Common myeloid progenitor, CD34-positive (primary cell): ENCODE results near the gene ANKRD50.

Source experiments
- CTCF ChIA-PET: fragments of 350-600 bp; sonication (Branson Sonifier 250); formaldehyde crosslinking; loops from one replicate; lab custom pipeline; 2021; ENCODE audit warnings: antibody characterized with exemption; lab: Charles Lee
- POLR2A ChIA-PET: fragments of 350-600 bp; sonication (Branson Sonifier 250); formaldehyde crosslinking; loops from one replicate; lab custom pipeline; 2021; ENCODE audit warnings: antibody characterized with exemption; lab: Charles Lee
- DNase-seq, 3 donors: peaks; one replicate each; pipeline versions ENCODE4 v3.0.0 to v3.0.0-alpha.2; 2013
- H3K27ac ChIP-seq, 2 experiments: 1 replicate in 1 of 2; 2 replicates in 1 of 2; pipeline ENCODE4 v1.7.0; 2013; ENCODE audit warnings: inconsistent platforms in 2 of 2, low read length in 2 of 2, mild to moderate bottlenecking in 2 of 2, low read depth in 1 of 2, moderate library complexity in 1 of 2; ENCODE audit not compliant: severe bottlenecking in 2 of 2, insufficient read depth in 1 of 2, poor library complexity in 1 of 2
- H3K27me3 ChIP-seq, 5 experiments: replicated peaks in 2 of 5; 1 replicate in 3 of 5; 2 replicates in 2 of 5; pipeline versions ENCODE4 v1.6.1 to v1.7.0; 2013; ENCODE audit warnings: low read length in 4 of 5, mild to moderate bottlenecking in 2 of 5, moderate library complexity in 2 of 5, inconsistent platforms in 1 of 5; ENCODE audit not compliant: insufficient read depth in 5 of 5, control insufficient read depth in 4 of 5
- H3K36me3 ChIP-seq, 4 experiments: 1 replicate in 2 of 4; 2 replicates in 2 of 4; pipeline versions ENCODE4 v1.6.1 to v1.7.0; 2013; ENCODE audit warnings: low read length in 3 of 4, control low read depth in 1 of 4, mild to moderate bottlenecking in 1 of 4; ENCODE audit not compliant: control insufficient read depth in 4 of 4, insufficient read depth in 4 of 4
- H3K4me1 ChIP-seq, 4 experiments: 1 replicate in 3 of 4; 2 replicates in 1 of 4; pipeline versions ENCODE4 v1.6.1 to v1.7.1; 2013; ENCODE audit warnings: low read length in 3 of 4, mild to moderate bottlenecking in 3 of 4, control low read depth in 1 of 4, inconsistent platforms in 1 of 4, moderate library complexity in 1 of 4; ENCODE audit not compliant: control insufficient read depth in 4 of 4, insufficient read depth in 4 of 4; ENCODE audit errors: control extremely low read depth in 1 of 4
- H3K4me3 ChIP-seq, 7 experiments: 1 replicate in 4 of 7; 2 replicates in 3 of 7; pipeline versions ENCODE4 v1.5.1 to v1.7.0; 2013; ENCODE audit warnings: mild to moderate bottlenecking in 7 of 7, low read length in 6 of 7, moderate library complexity in 6 of 7, inconsistent platforms in 2 of 7, low read depth in 2 of 7, control low read depth in 1 of 7; ENCODE audit not compliant: insufficient read depth in 4 of 7, control insufficient read depth in 1 of 7; ENCODE audit errors: extremely low read depth in 1 of 7
- H3K9me3 ChIP-seq, 5 experiments: 1 replicate in 4 of 5; 2 replicates in 1 of 5; pipeline versions ENCODE4 v1.6.1 to v1.7.1; 2013; ENCODE audit warnings: low read length in 4 of 5, mild to moderate bottlenecking in 2 of 5, inconsistent platforms in 1 of 5, low read depth in 1 of 5, moderate library complexity in 1 of 5; ENCODE audit not compliant: control insufficient read depth in 4 of 5, insufficient read depth in 2 of 5; ENCODE audit errors: control extremely low read depth in 1 of 5
- WGBS: methylation state at CpG from one replicate; pipeline ENCODE4 v1.1.5; 2013; ENCODE audit not compliant: insufficient coverage; 5-methylcytosine and 5-hydroxymethylcytosine counted together

ANKRD50 gene

GRCh38 chr4:124666496-124666895, 46.0 kb downstream of the ANKRD50 start:
- Histone ChIP-seq H3K27me3 (no peaks in the 10 kb centered on the region), H3K9me3 (no peaks in the 10 kb centered on the region), H3K4me3 (no peak overlapping the region), H3K36me3 (peaks cover 11 to 38% (median 27%) of the 10 kb centered on the region in 4 experiments), H3K4me1 (no peaks in the 10 kb centered on the region), H3K27ac (no peak overlapping the region)
- ChIA-PET POLR2A (no interaction called here), CTCF (no interaction called here)
- WGBS = 100% methylated on average over 2 of the region's 2 CpGs
- DNase-seq = no peak

GRCh38 chr4:124658795-124659194, 53.7 kb downstream of the ANKRD50 start:
- Histone ChIP-seq H3K9me3 (no peaks in the 10 kb centered on the region), H3K27me3 (no peaks in the 10 kb centered on the region), H3K36me3 (no peaks in the 10 kb centered on the region), H3K27ac (no peak overlapping the region), H3K4me3 (no peak overlapping the region), H3K4me1 (no peaks in the 10 kb centered on the region)
- DNase-seq = no peak
- POLR2A ChIA-PET = interaction anchor here (0.7 kb wide), 1 partner anchor 307 kb away, joined by 3 read pairs; no protein-coding TSS in a partner anchor
- CTCF ChIA-PET = no interaction called here
- 100% methylated on average over 1 of the region's 1 CpG for WGBS

GRCh38 chr4:124650614-124651013, 61.9 kb downstream of the ANKRD50 start:
- no peak overlapping the region for H3K4me3 ChIP-seq
- CTCF ChIA-PET = no interaction called here
- H3K9me3 ChIP-seq = no peaks in the 10 kb centered on the region
- WGBS = 96% methylated on average over 14 of the region's 30 CpGs
- DNase-seq = no peak
- H3K27ac ChIP-seq = no peak overlapping the region
- no peaks in the 10 kb centered on the region for H3K27me3 ChIP-seq
- H3K36me3 ChIP-seq = no peaks in the 10 kb centered on the region
- POLR2A ChIA-PET = interaction anchor here (0.6 kb wide), 1 partner anchor 1525 kb away, joined by 3 read pairs; no protein-coding TSS in a partner anchor
- no peaks in the 10 kb centered on the region for H3K4me1 ChIP-seq

- CTCF ChIA-PET = no interaction called here
- DNase-seq = no peak
- Histone ChIP-seq H3K27me3 (no peaks in the 10 kb centered on the region), H3K27ac (no peak overlapping the region), H3K9me3 (no peaks in the 10 kb centered on the region), H3K36me3 (no peaks in the 10 kb centered on the region), H3K4me3 (no peak overlapping the region), H3K4me1 (no peaks in the 10 kb centered on the region)
- WGBS = 89% methylated on average over 2 of the region's 2 CpGs
- POLR2A ChIA-PET = no interaction called here
Observed at GRCh38 chr4:124647599-124647998, 64.9 kb downstream of the ANKRD50 start.

- no peak overlapping the region for H3K4me3 ChIP-seq
- no peaks in the 10 kb centered on the region for H3K27me3 ChIP-seq
- no peaks in the 10 kb centered on the region for H3K4me1 ChIP-seq
- WGBS = 100% methylated on average over 2 of the region's 3 CpGs
- ChIA-PET POLR2A (no interaction called here), CTCF (no interaction called here)
- H3K9me3 ChIP-seq = no peaks in the 10 kb centered on the region
- no peak overlapping the region for H3K27ac ChIP-seq
- no peak for DNase-seq
- no peaks in the 10 kb centered on the region for H3K36me3 ChIP-seq
Observed at GRCh38 chr4:124644621-124645020, 67.9 kb downstream of the ANKRD50 start.

- Histone ChIP-seq H3K9me3 (peaks cover 0 to 1% (median 0%) of the 10 kb centered on the region in 5 experiments), H3K4me1 (no peaks in the 10 kb centered on the region), H3K4me3 (no peak overlapping the region), H3K36me3 (no peaks in the 10 kb centered on the region), H3K27ac (no peak overlapping the region), H3K27me3 (no peaks in the 10 kb centered on the region)
- no peak for DNase-seq
- WGBS = 100% methylated on average over 2 of the region's 3 CpGs
- POLR2A ChIA-PET = no interaction called here
- CTCF ChIA-PET = interaction anchor here (1.0 kb wide), 1 partner anchor 10 kb away, joined by 3 read pairs; no protein-coding TSS in a partner anchor
Observed at GRCh38 chr4:124642846-124643245, 69.7 kb downstream of the ANKRD50 start.

- Histone ChIP-seq H3K27me3 (no peaks in the 10 kb centered on the region), H3K27ac (no peak overlapping the region), H3K9me3 (peaks cover 0 to 1% (median 0%) of the 10 kb centered on the region in 5 experiments), H3K4me1 (no peaks in the 10 kb centered on the region), H3K36me3 (no peaks in the 10 kb centered on the region), H3K4me3 (no peak overlapping the region)
- 70% methylated on average over 4 of the region's 4 CpGs for WGBS
- CTCF ChIA-PET = interaction anchor here (1.0 kb wide), 1 partner anchor 9 kb away, joined by 3 read pairs; no protein-coding TSS in a partner anchor
- POLR2A ChIA-PET = no interaction called here
- DNase-seq = peak; percentile 56 to 93 (median 92)
Observed at GRCh38 chr4:124641715-124642381, 70.7 kb downstream of the ANKRD50 start.
